NCI-H1436 treated with DMSO at 0.1 percent for 48 hours (cell line): Measurements from ENCODE around the gene FGF18.
"Not testable (repeated sequence)": the region's sequence is repeated elsewhere in the genome, so short reads cannot be mapped to it uniquely, and the experiment has no call there.

Source experiments
- DNase-seq: peaks from one replicate; lab custom pipeline; 2025; lab: John Stamatoyannopoulos, UW

The FGF18 gene

GRCh38 chr5:171400169-171400568, 19.3 kb upstream of the FGF18 start:
- DNase-seq, result no peak

- no peak for DNase-seq
Measured at GRCh38 chr5:171401167-171401947, 18.1 kb upstream of the FGF18 start.

- not testable (repeated sequence) for DNase-seq
Measured at GRCh38 chr5:171402751-171403150, 16.7 kb upstream of the FGF18 start.

- no peak for DNase-seq
Measured at GRCh38 chr5:171405615-171406014, 13.8 kb upstream of the FGF18 start.

GRCh38 chr5:171407234-171407633, 12.2 kb upstream of the FGF18 start:
- no peak for DNase-seq

GRCh38 chr5:171409164-171410136, 10.0 kb upstream of the FGF18 start:
- no peak for DNase-seq

- DNase-seq, result no peak
Measured at GRCh38 chr5:171410181-171410580, 9.3 kb upstream of the FGF18 start.

GRCh38 chr5:171412186-171412585, 7.3 kb upstream of the FGF18 start:
- no peak for DNase-seq

- no peak for DNase-seq
Measured at GRCh38 chr5:171413153-171413910, 6.1 kb upstream of the FGF18 start.

- DNase-seq, result not testable (repeated sequence)
Measured at GRCh38 chr5:171413993-171414392, 5.5 kb upstream of the FGF18 start.

GRCh38 chr5:171415115-171415730, 4.2 kb upstream of the FGF18 start:
- DNase-seq, result no peak

GRCh38 chr5:171416160-171417049, 3.0 kb upstream of the FGF18 start:
- no peak for DNase-seq

GRCh38 chr5:171418316-171418981, 998 bp upstream of the FGF18 start:
- DNase-seq, result no peak

GRCh38 chr5:171419688-171420430, 412 bp downstream of the FGF18 start:
- no peak for DNase-seq

- no peak for DNase-seq
Measured at GRCh38 chr5:171420431-171421241, 1.2 kb downstream of the FGF18 start.

GRCh38 chr5:171421331-171422262, 2.1 kb downstream of the FGF18 start:
- no peak for DNase-seq

GRCh38 chr5:171422495-171422894, 3.0 kb downstream of the FGF18 start:
- no peak for DNase-seq
